ENCODE data around the gene AMY2A. TPM values are rescaled to one million over a fixed set of nuclear protein-coding genes. Genes with fewer than 3 reads are reported as not detected.
"Not testable (repeated sequence)": the region's sequence is repeated elsewhere in the genome, so short reads cannot be mapped to it uniquely, and the experiment has no call there.

Gene AMY2A
- total RNA-seq, 2 experiments from 2014 or later = not detected

DNA sequence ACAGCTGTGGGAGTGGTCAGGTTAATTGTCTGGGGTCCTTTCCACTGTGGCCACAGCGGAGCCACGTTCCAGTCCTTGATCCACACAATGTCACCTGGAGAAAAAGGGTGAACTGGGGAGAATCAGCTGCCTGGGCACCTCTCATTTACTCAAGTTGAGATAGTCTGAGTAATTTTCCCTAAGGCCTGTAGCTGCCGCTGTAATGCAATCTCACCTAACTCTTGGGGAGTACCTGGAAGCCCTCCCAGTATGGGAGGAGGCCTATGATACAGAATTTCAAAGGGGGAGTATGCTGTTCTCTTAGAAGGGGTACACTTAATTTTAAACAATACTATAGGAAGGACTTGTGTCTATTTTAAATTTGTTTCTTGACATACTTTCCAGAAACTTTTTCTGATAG, 33.1 kb downstream of the AMY2A start:
- H3K27me3 Mint-ChIP-seq; H3K36me3 Mint-ChIP-seq (ENCODE audit: low read depth); ATAC-seq; H3K9me3 Mint-ChIP-seq (ENCODE audit: low read depth); H3K4me1 Mint-ChIP-seq; CTCF ChIA-PET; H3K27ac Mint-ChIP-seq; DNase-seq; intact Hi-C loops (cut with DNase I, micrococcal nuclease); H3K4me3 Mint-ChIP-seq; POLR2A ChIA-PET: not testable (repeated sequence)

DNA sequence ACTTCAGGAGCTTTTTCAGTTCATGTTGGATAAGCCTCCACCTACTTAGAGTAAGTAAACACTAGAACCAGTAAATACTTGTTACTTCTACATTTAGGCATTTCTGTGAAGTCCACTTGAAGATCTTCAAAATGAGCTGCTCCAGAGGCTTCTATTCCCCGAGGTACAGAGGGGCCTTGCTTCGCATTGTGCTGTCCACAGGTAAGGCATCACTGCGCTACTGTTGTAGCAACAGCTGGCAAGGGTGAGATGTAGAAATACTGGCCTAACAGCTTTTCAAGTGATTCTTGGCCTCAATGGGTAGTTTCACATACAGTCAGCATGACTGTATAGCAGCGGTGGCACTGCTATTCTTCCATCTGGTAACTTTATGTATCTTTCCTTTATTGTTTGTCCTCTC, 33.7 kb downstream of the AMY2A start:
- H3K27me3 Mint-ChIP-seq; ATAC-seq; intact Hi-C loops (cut with DNase I, micrococcal nuclease); DNase-seq; H3K36me3 Mint-ChIP-seq (ENCODE audit: low read depth); H3K4me1 Mint-ChIP-seq; CTCF ChIA-PET; H3K4me3 Mint-ChIP-seq; POLR2A ChIA-PET; H3K9me3 Mint-ChIP-seq (ENCODE audit: low read depth); H3K27ac Mint-ChIP-seq: not testable (repeated sequence)

DNA sequence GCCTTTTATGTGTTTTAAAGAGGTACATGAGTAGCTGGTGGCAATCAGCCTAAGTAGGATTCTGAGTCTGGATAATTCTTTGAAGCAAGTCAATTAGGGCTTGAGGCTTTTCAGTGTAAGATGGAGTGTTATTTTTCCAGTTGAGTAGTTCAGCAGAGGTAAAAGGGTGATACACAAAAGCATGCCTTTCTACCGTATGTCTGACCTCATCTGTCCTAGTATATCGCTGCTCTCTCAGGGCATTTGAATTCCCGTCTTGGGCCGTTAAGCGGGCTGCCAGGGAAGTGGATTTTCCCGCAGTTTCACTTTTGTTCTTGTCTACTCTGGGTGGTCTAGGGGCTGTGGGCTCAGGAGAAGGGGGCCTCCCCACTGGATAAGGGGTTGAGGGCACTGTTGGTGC, 36.9 kb downstream of the AMY2A start:
- ATAC-seq; CTCF ChIA-PET; H3K9me3 Mint-ChIP-seq (ENCODE audit: low read depth); H3K27ac Mint-ChIP-seq; H3K27me3 Mint-ChIP-seq; DNase-seq; H3K4me1 Mint-ChIP-seq; H3K36me3 Mint-ChIP-seq (ENCODE audit: low read depth); intact Hi-C loops (cut with DNase I, micrococcal nuclease); POLR2A ChIA-PET; H3K4me3 Mint-ChIP-seq: not testable (repeated sequence)

DNA sequence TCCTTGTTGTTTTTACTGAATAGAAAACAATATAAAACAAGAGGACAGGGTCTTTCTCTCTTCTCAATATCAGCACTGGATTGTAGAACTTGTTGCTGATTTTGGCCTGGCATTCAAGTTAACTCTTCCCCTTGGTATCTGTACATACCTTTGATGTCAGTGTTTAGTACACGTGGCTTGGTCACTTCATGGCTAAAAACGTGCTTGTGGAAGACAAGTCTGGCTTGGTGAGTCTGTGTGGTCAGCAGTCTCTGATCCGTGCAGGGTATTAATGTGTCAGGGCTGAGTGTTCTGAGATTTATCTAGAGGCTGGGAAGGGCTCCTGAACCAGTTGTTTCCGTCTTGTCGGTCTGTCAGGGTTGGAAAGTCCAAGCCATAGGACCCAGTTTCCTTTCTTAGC, 38.2 kb downstream of the AMY2A start, which contains the start of gene AMY1A:
Gene AMY1A (plus strand): TSS at position 301 of the 400 bp plus-strand sequence. CDS start 571 bp downstream, outside the sequence.
- DNase-seq; H3K4me1 Mint-ChIP-seq; CTCF ChIA-PET; H3K4me3 Mint-ChIP-seq; intact Hi-C loops (cut with DNase I, micrococcal nuclease); POLR2A ChIA-PET; H3K36me3 Mint-ChIP-seq (ENCODE audit: low read depth); H3K9me3 Mint-ChIP-seq (ENCODE audit: low read depth); H3K27ac Mint-ChIP-seq; H3K27me3 Mint-ChIP-seq; ATAC-seq: not testable (repeated sequence)

Other genes starting within 250 kb of the AMY2A start
- 10 to 100 TPM; 18.1 to 28.4 TPM for gene RNPC3, start 91.7 kb upstream of the AMY2A start, total RNA-seq
- 1 to 10 TPM; 3.5 to 3.6 TPM for gene AMY2B, start 45.8 kb upstream of the AMY2A start, total RNA-seq
- not detected for gene AMY1A, start 38.3 kb downstream of the AMY2A start, total RNA-seq
- gene AMY1B, start 78.8 kb downstream of the AMY2A start, total RNA-seq = not detected
- not detected for gene AMY1C, start 132.5 kb downstream of the AMY2A start, total RNA-seq